ENCODE measurements around the gene LRRC14B. TPM values are rescaled to one million over a fixed set of nuclear protein-coding genes. Genes with fewer than 3 reads are reported as not detected.

Gene LRRC14B
- total RNA-seq: not detected

DNA sequence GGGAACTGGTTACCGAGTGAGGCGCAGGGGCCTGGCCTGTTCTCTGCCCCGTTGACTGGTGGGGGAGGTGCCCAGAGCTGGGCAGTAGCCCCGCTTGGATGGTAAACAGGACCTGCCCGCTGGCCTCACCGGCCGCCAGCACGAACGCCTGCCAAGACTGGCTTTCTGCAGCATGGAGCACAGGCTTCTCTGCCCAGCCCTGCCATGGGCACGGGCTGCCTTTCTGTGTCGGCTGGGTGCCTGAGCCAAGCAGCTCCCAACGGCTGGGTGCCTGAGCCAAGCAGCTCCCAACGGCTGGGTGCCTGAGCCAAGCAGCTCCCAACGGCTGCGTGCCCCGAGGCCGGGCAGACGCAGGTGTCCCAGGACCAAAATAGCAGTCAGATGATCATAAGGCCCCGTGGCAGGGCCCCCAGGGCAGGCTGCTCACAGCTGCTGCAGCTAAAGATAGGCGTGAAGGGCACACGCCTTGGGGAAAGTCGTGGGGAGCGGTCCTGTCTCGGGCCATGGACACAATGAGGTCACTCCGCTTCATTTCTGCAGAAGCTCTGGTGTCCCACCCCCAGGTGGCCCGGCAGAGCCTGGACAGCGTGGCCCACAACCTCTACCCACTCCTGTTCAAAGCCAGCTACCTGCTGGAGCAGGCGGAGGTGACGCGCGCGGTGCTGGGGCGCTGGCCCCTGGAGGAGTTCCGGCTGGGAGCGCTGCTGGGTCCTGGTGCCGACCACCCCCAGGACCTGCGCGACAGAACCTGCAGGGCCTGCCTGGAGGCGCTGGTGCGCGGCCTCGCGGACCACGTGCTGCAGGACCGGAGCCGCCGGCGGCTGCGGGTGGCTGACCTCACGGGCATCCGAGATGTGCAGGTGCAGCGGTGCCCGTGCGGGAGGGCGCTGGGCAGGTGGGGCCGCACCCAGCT lies at the start of gene LRRC14B:
LRRC14B (plus strand) TSS at position 460 of the 913 bp plus-strand sequence; CDS start at position 504, 44 bp downstream.
- peaks cover 0 to 17% (median 3%) of the 10 kb centered on the region in 4 donors for H3K4me1 ChIP-seq
- no peaks in the 10 kb centered on the region for H3K9me3 ChIP-seq
- H3K36me3 ChIP-seq: no peaks in the 10 kb centered on the region
- H3K4me3 ChIP-seq: peak within 1 kb of the TSS in 1 of 4 donors; percentile 33
- peak within 1 kb of the TSS in 2 of 4 donors; percentile 1 to 11 for H3K27ac ChIP-seq
- DNase-seq: peak in 2 of 3 donors; percentile 49 to 53
- TF ChIP-seq, protein P1, sequence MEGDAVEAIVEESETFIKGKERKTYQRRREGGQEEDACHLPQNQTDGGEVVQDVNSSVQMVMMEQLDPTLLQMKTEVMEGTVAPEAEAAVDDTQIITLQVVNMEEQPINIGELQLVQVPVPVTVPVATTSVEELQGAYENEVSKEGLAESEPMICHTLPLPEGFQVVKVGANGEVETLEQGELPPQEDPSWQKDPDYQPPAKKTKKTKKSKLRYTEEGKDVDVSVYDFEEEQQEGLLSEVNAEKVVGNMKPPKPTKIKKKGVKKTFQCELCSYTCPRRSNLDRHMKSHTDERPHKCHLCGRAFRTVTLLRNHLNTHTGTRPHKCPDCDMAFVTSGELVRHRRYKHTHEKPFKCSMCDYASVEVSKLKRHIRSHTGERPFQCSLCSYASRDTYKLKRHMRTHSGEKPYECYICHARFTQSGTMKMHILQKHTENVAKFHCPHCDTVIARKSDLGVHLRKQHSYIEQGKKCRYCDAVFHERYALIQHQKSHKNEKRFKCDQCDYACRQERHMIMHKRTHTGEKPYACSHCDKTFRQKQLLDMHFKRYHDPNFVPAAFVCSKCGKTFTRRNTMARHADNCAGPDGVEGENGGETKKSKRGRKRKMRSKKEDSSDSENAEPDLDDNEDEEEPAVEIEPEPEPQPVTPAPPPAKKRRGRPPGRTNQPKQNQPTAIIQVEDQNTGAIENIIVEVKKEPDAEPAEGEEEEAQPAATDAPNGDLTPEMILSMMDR (IDR thresholded peaks at IDR 0.05): no peak
- no peak for TF ChIP-seq POLR2A (IDR thresholded peaks at IDR 0.05)
- H3K27me3 ChIP-seq: no peaks in the 10 kb centered on the region

- H3K36me3 ChIP-seq: no peaks in the 10 kb centered on the region
- H3K27me3 ChIP-seq: no peaks in the 10 kb centered on the region
- peaks cover 0 to under 1% (median 0%) of the 10 kb centered on the region in 4 donors for H3K9me3 ChIP-seq
- no peak overlapping the region for H3K4me3 ChIP-seq
- no peak overlapping the region for H3K27ac ChIP-seq
- TF ChIP-seq POLR2A (IDR thresholded peaks at IDR 0.05): no peak
- TF ChIP-seq, protein P1 (IDR thresholded peaks at IDR 0.05): no peak
- no peaks in the 10 kb centered on the region for H3K4me1 ChIP-seq
- no peak for DNase-seq
Measured at GRCh38 chr5:141761-142160, 49.5 kb upstream of the LRRC14B start.

- DNase-seq: no peak
- Histone ChIP-seq H3K36me3 (no peaks in the 10 kb centered on the region), H3K27me3 (no peaks in the 10 kb centered on the region), H3K4me3 (no peak overlapping the region), H3K9me3 (peaks cover 0 to 6% (median 3%) of the 10 kb centered on the region in 4 donors), H3K27ac (no peak overlapping the region), H3K4me1 (no peaks in the 10 kb centered on the region)
- TF ChIP-seq POLR2A (IDR thresholded peaks at IDR 0.05): no peak
- TF ChIP-seq, protein P1 (IDR thresholded peaks at IDR 0.05): no peak
Measured at GRCh38 chr5:142246-142810, 49.0 kb upstream of the LRRC14B start.

DNA sequence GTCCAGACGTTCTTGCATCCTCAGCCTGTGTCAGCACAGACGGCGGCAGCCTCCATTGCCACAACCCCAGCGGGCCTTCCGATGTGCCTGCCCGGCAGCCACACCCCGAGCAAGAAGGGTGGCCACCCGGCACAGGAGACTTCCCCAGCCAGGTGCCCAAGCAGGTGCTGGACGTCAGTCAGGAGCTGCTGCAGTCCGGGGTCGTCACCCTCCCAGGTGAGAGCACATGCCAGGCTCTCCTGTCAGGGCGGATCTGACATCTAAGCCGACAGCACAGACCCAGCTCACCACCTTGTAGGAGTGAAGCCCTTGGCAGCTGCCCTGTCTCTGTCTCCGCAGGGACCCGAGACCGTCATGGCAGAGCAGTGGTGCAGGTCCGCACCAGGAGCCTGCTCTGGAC lies 48.3 kb upstream of the LRRC14B start:
- no peaks in the 10 kb centered on the region for H3K36me3 ChIP-seq
- H3K27ac ChIP-seq: no peak overlapping the region
- H3K4me3 ChIP-seq: no peak overlapping the region
- H3K4me1 ChIP-seq: no peaks in the 10 kb centered on the region
- TF ChIP-seq, protein P1 (IDR thresholded peaks at IDR 0.05): no peak
- TF ChIP-seq POLR2A (IDR thresholded peaks at IDR 0.05): no peak
- no peaks in the 10 kb centered on the region for H3K27me3 ChIP-seq
- H3K9me3 ChIP-seq: peaks cover 0 to 13% (median 4%) of the 10 kb centered on the region in 4 donors
- DNase-seq: no peak

DNA sequence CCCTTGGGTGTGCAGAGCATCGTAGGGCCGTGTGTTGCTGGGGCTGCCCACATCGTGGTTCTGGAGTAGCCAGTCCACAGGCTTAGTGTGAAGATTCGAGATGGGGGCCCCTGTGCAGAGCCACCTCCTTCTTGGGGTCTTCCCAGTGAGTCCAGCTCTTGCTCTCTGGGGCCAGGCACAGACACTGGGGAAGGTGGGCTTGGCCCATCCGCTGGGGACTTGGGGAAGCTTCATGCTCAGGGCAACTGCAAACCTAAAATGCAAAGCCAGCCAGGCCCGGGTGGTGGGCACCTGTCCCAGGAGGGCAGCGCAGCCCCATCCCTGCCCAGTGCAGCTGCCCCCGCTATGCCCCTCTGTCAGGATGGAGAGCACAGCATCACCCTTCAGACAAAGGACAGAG lies 46.4 kb upstream of the LRRC14B start:
- no peaks in the 10 kb centered on the region for H3K4me1 ChIP-seq
- H3K4me3 ChIP-seq: no peak overlapping the region
- H3K27me3 ChIP-seq: no peaks in the 10 kb centered on the region
- peaks cover 0 to 13% (median 4%) of the 10 kb centered on the region in 4 donors for H3K9me3 ChIP-seq
- DNase-seq: no peak
- no peak for TF ChIP-seq POLR2A (IDR thresholded peaks at IDR 0.05)
- TF ChIP-seq, protein P1 (IDR thresholded peaks at IDR 0.05): no peak
- no peaks in the 10 kb centered on the region for H3K36me3 ChIP-seq
- H3K27ac ChIP-seq: no peak overlapping the region

Data from Peyer's patch (tissue), 4 donors.